ENCODE data around the gene USH2A.

DNA sequence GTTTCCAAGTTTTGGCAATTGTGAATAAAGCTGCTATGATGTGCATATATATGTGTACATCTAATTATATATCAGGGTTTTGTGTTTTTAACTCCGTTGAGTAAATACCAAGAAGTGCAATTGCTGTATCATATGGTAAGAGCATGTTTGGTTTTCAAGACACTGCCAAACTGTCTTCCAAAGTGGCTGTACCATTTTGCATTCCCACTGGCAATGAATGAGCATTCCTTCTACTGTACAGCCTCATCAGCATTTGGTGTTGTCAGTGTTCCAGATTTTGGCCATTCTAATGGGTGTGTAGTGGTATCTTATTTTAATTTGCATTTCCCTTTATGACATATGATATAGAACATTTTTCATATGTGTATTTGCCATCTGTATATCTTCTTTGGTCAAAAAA is 246.3 kb downstream of the USH2A start:
- no peak for TF ChIP-seq POLR2AphosphoS5 (IDR thresholded peaks at IDR 0.05)
- TF ChIP-seq POLR2A (IDR thresholded peaks at IDR 0.05) = no peak

All from prostate gland (tissue), 1 donor.